AG04450 (cell line): ENCODE measurements around the gene MAP2K3. TPM values are rescaled to one million over a fixed set of nuclear protein-coding genes. Genes with fewer than 3 reads are reported as not detected.

Experiments
- CTCF ChIA-PET: fragments of 300-600, 350-600 bp; formaldehyde crosslinking; extraction: SDS; loops from one replicate; lab custom pipeline; 2022; ENCODE audit warnings: antibody characterized with exemption, inconsistent platforms; lab: Charles Lee
- POLR2A ChIA-PET: fragments of 350-600 bp; formaldehyde crosslinking; extraction: SDS; loops from one replicate; lab custom pipeline; 2021; ENCODE audit warnings: antibody characterized with exemption, inconsistent platforms; lab: Yijun Ruan, JAX
- DNase-seq: peaks from one replicate; pipeline ENCODE4 v3.0.0-alpha.2; 2011; ENCODE audit warnings: low read depth, low spot score
- H3K27ac ChIP-seq: one replicate; pipeline ENCODE4 v1.5.1; 2012; ENCODE audit warnings: low read depth, low read length, control low read depth
- H3K27me3 ChIP-seq: one replicate; pipeline ENCODE4 v1.6.0; 2012; ENCODE audit warnings: low read length; ENCODE audit not compliant: control insufficient read depth, insufficient read depth
- H3K4me3 ChIP-seq: 2 replicates; pipeline ENCODE4 v1.5.1; 2011; ENCODE audit warnings: mild to moderate bottlenecking, low read depth, low read length, control low read depth
- H3K9me3 ChIP-seq: 2 replicates; pipeline ENCODE4 v1.5.1; 2012; ENCODE audit warnings: low read length; ENCODE audit not compliant: control insufficient read depth, insufficient read depth
- polyA plus RNA-seq: library from polyadenylated mRNA; depleted of rRNA; stranded (reverse); fragments of >200 nt; gene quantifications from 2 replicates; pipeline ENCODE4 v1.2.3, GENCODE V29; 2011
- TF ChIP-seq, protein P1 (sequence below): IDR thresholded peaks from 2 replicates; pipeline ENCODE4 v1.5.1; 2011; ENCODE audit warnings: low read depth, low read length, control low read depth, inconsistent platforms

Gene MAP2K3
- polyA plus RNA-seq, 1 experiment: 13.7 TPM

DNA sequence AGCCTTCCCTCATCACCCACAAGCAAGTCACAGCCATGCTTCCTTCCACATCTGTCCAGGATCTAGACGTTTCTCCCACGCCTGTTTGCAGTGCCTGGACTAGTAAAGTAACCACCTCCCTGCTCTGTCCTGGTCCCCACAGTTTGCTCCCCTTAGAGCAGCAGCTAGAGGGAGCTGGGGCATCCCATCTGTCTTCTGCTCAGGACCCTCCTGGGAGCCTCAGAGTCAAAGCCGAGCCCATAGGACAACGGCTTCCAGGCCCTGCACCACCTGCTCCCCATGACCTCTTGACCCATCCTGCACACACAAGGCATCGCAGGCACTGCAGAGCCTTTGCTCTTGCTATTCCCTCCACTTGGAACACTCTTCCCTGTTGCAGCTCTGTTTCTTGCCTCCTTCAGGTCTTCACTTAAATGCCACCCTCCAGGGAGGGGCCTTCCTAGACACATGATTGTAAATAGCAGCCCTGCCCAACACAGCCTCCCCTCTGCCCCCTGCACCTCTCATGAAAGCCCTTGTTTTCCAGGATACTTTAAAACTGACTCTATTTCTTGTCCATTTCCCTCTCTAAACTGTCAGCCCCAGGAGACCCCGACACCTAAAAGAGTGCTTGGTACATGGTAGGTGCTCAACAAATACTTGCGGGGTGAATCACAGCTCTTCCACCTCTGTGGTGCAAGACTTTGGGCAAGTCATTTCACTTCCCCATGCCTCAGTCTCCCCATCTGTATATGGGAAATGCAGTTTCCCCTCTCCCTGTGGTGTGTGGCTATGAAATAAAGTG, 34.4 kb upstream of the MAP2K3 start:
- H3K27me3 ChIP-seq: no peaks in the 10 kb centered on the region
- no peak overlapping the region for H3K4me3 ChIP-seq
- H3K9me3 ChIP-seq: no peaks in the 10 kb centered on the region; the same call in 1 of the 2 replicates
- DNase-seq: no peak
- ChIA-PET POLR2A (no interaction called here), CTCF (interaction anchor here (0.6 to 1.9 kb wide), 5 partner anchors 9 to 195 kb away, joined by 3 to 11 read pairs (median 3); no protein-coding TSS in a partner anchor)
- H3K27ac ChIP-seq: no peak overlapping the region
- TF ChIP-seq, protein P1, sequence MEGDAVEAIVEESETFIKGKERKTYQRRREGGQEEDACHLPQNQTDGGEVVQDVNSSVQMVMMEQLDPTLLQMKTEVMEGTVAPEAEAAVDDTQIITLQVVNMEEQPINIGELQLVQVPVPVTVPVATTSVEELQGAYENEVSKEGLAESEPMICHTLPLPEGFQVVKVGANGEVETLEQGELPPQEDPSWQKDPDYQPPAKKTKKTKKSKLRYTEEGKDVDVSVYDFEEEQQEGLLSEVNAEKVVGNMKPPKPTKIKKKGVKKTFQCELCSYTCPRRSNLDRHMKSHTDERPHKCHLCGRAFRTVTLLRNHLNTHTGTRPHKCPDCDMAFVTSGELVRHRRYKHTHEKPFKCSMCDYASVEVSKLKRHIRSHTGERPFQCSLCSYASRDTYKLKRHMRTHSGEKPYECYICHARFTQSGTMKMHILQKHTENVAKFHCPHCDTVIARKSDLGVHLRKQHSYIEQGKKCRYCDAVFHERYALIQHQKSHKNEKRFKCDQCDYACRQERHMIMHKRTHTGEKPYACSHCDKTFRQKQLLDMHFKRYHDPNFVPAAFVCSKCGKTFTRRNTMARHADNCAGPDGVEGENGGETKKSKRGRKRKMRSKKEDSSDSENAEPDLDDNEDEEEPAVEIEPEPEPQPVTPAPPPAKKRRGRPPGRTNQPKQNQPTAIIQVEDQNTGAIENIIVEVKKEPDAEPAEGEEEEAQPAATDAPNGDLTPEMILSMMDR: no peak

DNA sequence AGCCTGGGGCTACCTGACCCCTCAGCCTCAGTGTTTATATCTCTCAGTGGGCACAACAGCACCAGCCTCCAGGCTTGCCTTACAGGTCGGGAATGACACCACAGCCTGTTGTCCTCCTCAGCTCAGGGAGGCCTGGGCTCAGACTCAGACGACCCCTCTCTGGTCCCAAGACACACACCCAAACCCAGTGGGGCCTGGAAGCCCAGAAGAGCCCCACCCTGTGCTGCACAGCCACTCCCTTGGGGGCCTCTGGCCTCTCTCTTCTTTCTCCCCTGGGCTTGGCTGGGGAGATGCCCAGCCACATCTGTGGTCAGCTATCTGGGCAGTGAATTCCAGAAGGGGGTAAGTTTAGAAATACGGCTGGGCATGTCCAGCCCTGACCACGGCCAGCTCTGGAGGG, 33.7 kb upstream of the MAP2K3 start:
- Histone ChIP-seq H3K4me3 (no peak overlapping the region), H3K9me3 (no peaks in the 10 kb centered on the region), H3K27ac (no peak overlapping the region), H3K27me3 (no peaks in the 10 kb centered on the region)
- ChIA-PET POLR2A (no interaction called here), CTCF (interaction anchor here (0.7 kb wide), 1 partner anchor 230 kb away, joined by 3 read pairs; no protein-coding TSS in a partner anchor)
- TF ChIP-seq, protein P1: no peak
- DNase-seq: no peak

DNA sequence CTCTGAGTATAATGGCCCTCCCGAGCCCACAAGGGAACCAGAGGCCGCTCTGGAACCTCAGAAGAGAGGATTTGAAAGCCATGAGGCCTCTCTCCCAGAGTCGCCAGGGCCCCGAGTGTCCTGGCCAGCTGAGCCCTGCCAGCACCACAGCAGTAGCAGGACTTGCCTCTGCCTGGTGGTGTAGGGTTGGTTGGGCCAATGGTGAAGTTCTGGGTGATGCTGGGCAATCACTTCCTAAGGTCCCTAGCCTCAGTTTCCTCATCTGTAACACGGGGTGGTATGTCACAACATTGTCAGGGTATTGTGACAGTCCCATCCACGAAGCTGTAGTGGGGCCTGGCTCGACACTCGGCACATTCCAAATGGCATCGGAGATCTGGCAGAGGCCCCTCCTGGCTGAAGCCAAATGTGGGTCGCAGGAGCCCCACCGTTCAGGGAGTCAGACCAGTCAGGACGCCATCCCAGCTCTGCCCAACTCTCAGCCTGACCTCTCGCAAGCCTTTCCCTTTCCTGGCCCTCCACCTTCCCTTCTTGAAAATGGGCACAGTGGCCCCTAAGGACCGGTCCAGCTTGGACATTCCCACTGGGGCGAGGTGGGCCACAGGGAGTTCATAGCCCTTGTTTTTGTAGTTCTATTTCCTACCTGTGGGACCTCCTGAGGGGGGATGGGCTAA, 33.0 kb upstream of the MAP2K3 start:
- no peaks in the 10 kb centered on the region for H3K27me3 ChIP-seq
- ChIA-PET CTCF (interaction anchor here (0.7 kb wide), 1 partner anchor 229 kb away, joined by 3 read pairs; no protein-coding TSS in a partner anchor), POLR2A (no interaction called here)
- H3K4me3 ChIP-seq: no peak overlapping the region
- no peaks in the 10 kb centered on the region for H3K9me3 ChIP-seq
- no peak overlapping the region for H3K27ac ChIP-seq
- no peak for DNase-seq
- TF ChIP-seq, protein P1: no peak

DNA sequence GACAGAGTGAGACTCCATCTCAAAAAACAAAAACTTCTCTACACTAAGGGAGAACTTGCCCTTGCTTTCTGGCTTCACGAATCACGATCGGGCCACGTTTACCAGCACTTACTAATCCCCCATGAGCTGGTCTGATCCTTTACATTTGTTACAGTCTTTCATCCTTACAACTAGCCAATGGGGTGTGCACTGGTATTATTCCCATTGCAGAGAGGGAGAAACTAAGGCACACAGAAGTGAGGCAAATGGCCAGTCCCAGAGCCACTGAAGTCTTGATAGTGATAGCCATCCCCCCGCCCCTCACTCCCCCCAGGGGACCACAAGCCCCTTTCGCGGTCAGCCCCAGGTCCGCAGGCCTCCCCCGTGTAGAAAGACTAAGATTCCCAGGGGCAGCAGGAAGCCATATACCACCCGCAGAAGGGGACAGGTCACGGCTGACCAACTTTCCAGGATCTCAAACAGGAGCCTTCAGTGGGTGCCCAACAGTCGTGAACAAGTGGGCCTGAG, 32.2 kb upstream of the MAP2K3 start:
- DNase-seq: no peak
- Histone ChIP-seq H3K27me3 (no peaks in the 10 kb centered on the region), H3K4me3 (peak overlapping the region; percentile 64), H3K27ac (no peak overlapping the region), H3K9me3 (no peaks in the 10 kb centered on the region)
- CTCF ChIA-PET: interaction anchor here (0.9 kb wide), 1 partner anchor 132 kb away, joined by 4 read pairs; no protein-coding TSS in a partner anchor
- TF ChIP-seq, protein P1: no peak
- POLR2A ChIA-PET: no interaction called here
